OCI-LY7 (cell line): Measurements from ENCODE around the gene HNRNPAB. TPM values are rescaled to one million over a fixed set of nuclear protein-coding genes. Genes with fewer than 3 reads are reported as not detected.
A peak's percentile ranks its signal among the peaks of the same experiment; 100 is the strongest.

Experiments
- BruUV-seq: library from RNA; stranded (reverse); fragments of 400-500 nt; replicated peaks from 2 replicates; lab custom pipeline; 2021; lab: Mats Ljungman, UMichigan
- CTCF ChIA-PET: fragments of 300-600 bp; sonication (Branson Sonifier 250); formaldehyde crosslinking; loops from one replicate; lab custom pipeline; 2022; ENCODE audit warnings: antibody characterized with exemption; ENCODE audit not compliant: unreplicated experiment; lab: Charles Lee
- POLR2A ChIA-PET: fragments of 300-600 bp; sonication (Branson Sonifier 250); formaldehyde crosslinking; loops from one replicate; lab custom pipeline; 2022; ENCODE audit warnings: antibody characterized with exemption; lab: Charles Lee
- DNase-seq: peaks from one replicate; pipeline ENCODE4 v3.0.0-alpha.2; 2015; ENCODE audit warnings: low spot score
- H2AFZ ChIP-seq: fragments of 200-600 bp; sonication (generic), shearing (Covaris generic); 2 replicates; pipeline ENCODE4 v1.6.1; 2014; ENCODE audit warnings: mild to moderate bottlenecking, antibody characterized with exemption, low read length, moderate library complexity
- H3K27ac ChIP-seq: fragments of 200-600 bp; sonication (generic); 2 replicates; pipeline ENCODE4 v1.5.1; 2014; ENCODE audit warnings: mixed run types, low read depth, mild to moderate bottlenecking, moderate library complexity, low read length, inconsistent platforms; ENCODE audit not compliant: poor library complexity, severe bottlenecking
- H3K36me3 ChIP-seq: fragments of 200-600 bp; sonication (generic); 2 replicates; pipeline ENCODE4 v1.6.1; 2014; ENCODE audit warnings: mild to moderate bottlenecking, antibody characterized with exemption, low read length, moderate library complexity, mixed read lengths; ENCODE audit not compliant: insufficient read depth
- H3K4me1 ChIP-seq: fragments of 200-600 bp; sonication (generic); 2 replicates; pipeline ENCODE4 v1.5.1; 2014; ENCODE audit warnings: mild to moderate bottlenecking, low read length; ENCODE audit not compliant: insufficient read depth, poor library complexity, severe bottlenecking
- H3K4me2 ChIP-seq: fragments of 200-600 bp; sonication (generic); 2 replicates; pipeline ENCODE4 v1.6.1; 2014; ENCODE audit warnings: mild to moderate bottlenecking, low read length
- H3K4me3 ChIP-seq: fragments of 200-600 bp; sonication (generic); 2 replicates; pipeline ENCODE4 v1.5.1; 2014; ENCODE audit warnings: mild to moderate bottlenecking, low read depth, low read length; ENCODE audit not compliant: poor library complexity, severe bottlenecking
- H3K79me2 ChIP-seq: fragments of 200-600 bp; sonication (generic); 2 replicates; pipeline ENCODE4 v1.6.1; 2016; ENCODE audit warnings: low read depth, mild to moderate bottlenecking, low read length, moderate library complexity, mixed read lengths; ENCODE audit not compliant: insufficient read depth
- H3K9me2 ChIP-seq: fragments of 200-600 bp; sonication (generic); 2 replicates; pipeline ENCODE4 v1.6.1; 2016; ENCODE audit warnings: mild to moderate bottlenecking, low read length, mixed read lengths; ENCODE audit not compliant: insufficient read depth
- H3K9me3 ChIP-seq: fragments of 200-600 bp; sonication (generic); 2 replicates; pipeline ENCODE4 v1.6.1; 2014; ENCODE audit warnings: mild to moderate bottlenecking, mixed run types, low read length, mixed read lengths
- H4K20me1 ChIP-seq: fragments of 200-600 bp; sonication (generic); 2 replicates; pipeline ENCODE4 v1.6.1; 2014; ENCODE audit warnings: mild to moderate bottlenecking, antibody characterized with exemption, low read length, moderate library complexity, mixed read lengths; ENCODE audit not compliant: insufficient read depth
- CTCF ChIP-seq: fragments of 200-600 bp; sonication (generic); conservative IDR thresholded peaks from 2 replicates; pipeline ENCODE4 v1.5.1; 2014; ENCODE audit warnings: mild to moderate bottlenecking, antibody characterized with exemption, low read length, moderate library complexity, mixed read lengths
- EZH2phosphoT487 ChIP-seq: fragments of 200-600 bp; sonication (generic); IDR thresholded peaks from 2 replicates; pipeline ENCODE4 v1.6.1; 2018; ENCODE audit warnings: low read depth, borderline replicate concordance, mild to moderate bottlenecking, mixed run types, antibody characterized with exemption, low read length, moderate library complexity, mixed read lengths
- intact Hi-C: fragments of 100-400 bp; cut with micrococcal nuclease; formaldehyde crosslinking; loops from one replicate; pipeline ENCODE4 v1.10.0; 2022; ENCODE audit not compliant: unreplicated experiment
- total RNA-seq, 2 experiments: library from RNA; depleted of rRNA in 1 of 2; stranded (reverse); fragments of >200 nt in 1 of 2; shearing (Covaris generic) in 1 of 2; gene quantifications; 2 replicates each; pipeline ENCODE4 v1.2.3, GENCODE V29; 2014 to 2022

Gene HNRNPAB
- total RNA-seq, 2 experiments from 2014 or later = 146 to 350 TPM

GRCh38 chr5:178237431-178238312 is 33.3 kb downstream of the HNRNPAB start:
- H3K4me3 ChIP-seq = no peak overlapping the region
- no peak for DNase-seq
- no peaks in the 10 kb centered on the region for H3K9me2 ChIP-seq
- ChIA-PET CTCF (interaction anchor here (0.6 kb wide), 1 partner anchor 1359 kb away, joined by 3 read pairs; no protein-coding TSS in a partner anchor), POLR2A (interaction anchor here (1.6 to 4.4 kb wide), 2 partner anchors 9 to 13 kb away, joined by 4 to 22 read pairs; no protein-coding TSS in a partner anchor)
- H2AFZ ChIP-seq = no peak overlapping the region; the same call in 1 of the 2 replicates
- intact Hi-C loops = loop anchor here (1.0 to 10.0 kb wide), 2 partner anchors 43 to 387 kb away; partner anchors contain the start of gene CLK4
- no peaks in the 10 kb centered on the region for H3K9me3 ChIP-seq
- no peak overlapping the region for H3K4me2 ChIP-seq
- H4K20me1 ChIP-seq = no peaks in the 10 kb centered on the region
- no TSS peak for BruUV-seq
- no peak for TF ChIP-seq EZH2phosphoT487
- TF ChIP-seq CTCF = no peak
- H3K79me2 ChIP-seq = no peaks in the 10 kb centered on the region
- H3K27ac ChIP-seq = no peak overlapping the region
- peaks cover 49% of the 10 kb centered on the region for H3K4me1 ChIP-seq
- no peaks in the 10 kb centered on the region for H3K36me3 ChIP-seq

- POLR2A ChIA-PET = interaction anchor here (1.6 to 4.4 kb wide), 2 partner anchors 10 to 13 kb away, joined by 4 to 22 read pairs; no protein-coding TSS in a partner anchor
- intact Hi-C loops = loop anchor here (1.0 to 10.0 kb wide), 2 partner anchors 42 to 387 kb away; partner anchors contain the start of gene CLK4
- no peak for DNase-seq
- Histone ChIP-seq H3K4me2 (no peak overlapping the region), H3K9me3 (no peaks in the 10 kb centered on the region), H3K36me3 (no peaks in the 10 kb centered on the region), H3K27ac (no peak overlapping the region), H3K9me2 (no peaks in the 10 kb centered on the region), H3K79me2 (no peaks in the 10 kb centered on the region), H3K4me1 (peaks cover 43% of the 10 kb centered on the region), H4K20me1 (no peaks in the 10 kb centered on the region), H2AFZ (peak overlapping the region; percentile 59; the same call in 1 of the 2 replicates), H3K4me3 (no peak overlapping the region)
- CTCF ChIA-PET = no interaction called here
- BruUV-seq = no TSS peak
- no peak for TF ChIP-seq CTCF
- TF ChIP-seq EZH2phosphoT487 = no peak
These were observed 33.9 kb downstream of the HNRNPAB start for GRCh38 chr5:178238313-178238635.
